Endothelial cell of umbilical vein (primary cell): Measurements from ENCODE around the gene NUDC. TPM values are rescaled to one million over a fixed set of nuclear protein-coding genes. Genes with fewer than 3 reads are reported as not detected.

Experiments used
- BruUV-seq: library from RNA; stranded (reverse); fragments of 400-500 nt; replicated peaks from 2 replicates; lab custom pipeline; 2021; lab: Mats Ljungman, UMichigan
- CTCF ChIA-PET: fragments of 300-600, 350-600 bp; sonication (Branson Sonifier 250); formaldehyde crosslinking; loops from one replicate; lab custom pipeline; 2021; ENCODE audit warnings: antibody characterized with exemption, inconsistent platforms; lab: Charles Lee
- POLR2A ChIA-PET: fragments of 300-600, 350-600 bp; sonication (Branson Sonifier 250); formaldehyde crosslinking; loops from one replicate; lab custom pipeline; 2021; ENCODE audit warnings: antibody characterized with exemption, inconsistent platforms; lab: Charles Lee
- DNase-seq: peaks from one replicate; pipeline ENCODE4 v3.0.0-alpha.2; 2011; ENCODE audit warnings: low read depth, low spot score
- FAIRE-seq: peaks from 2 replicates; lab custom pipeline; 2011; peaks lifted over from hg19 to GRCh38; lab: Jason Lieb, UNC
- H2AFZ ChIP-seq: 2 replicates; pipeline ENCODE4 v1.6.0; 2012; ENCODE audit warnings: low read depth, low read length, control low read depth, inconsistent platforms
- H3K27ac ChIP-seq: 2 replicates; pipeline ENCODE4 v1.5.1; 2011; ENCODE audit warnings: low read depth, mild to moderate bottlenecking, control low read depth, low read length, moderate library complexity; ENCODE audit not compliant: insufficient read depth
- H3K27me3 ChIP-seq, 2 experiments: 2 replicates each; pipeline versions ENCODE4 v1.6.0 to v1.6.1; 2011; ENCODE audit warnings: low read length in 2 of 2, mixed read lengths in 1 of 2; ENCODE audit not compliant: control insufficient read depth in 2 of 2, insufficient read depth in 2 of 2
- H3K36me3 ChIP-seq, 2 experiments: 2 replicates in 1 of 2; 3 replicates in 1 of 2; pipeline ENCODE4 v1.5.1; 2011; ENCODE audit warnings: low read length in 2 of 2, mild to moderate bottlenecking in 1 of 2, moderate library complexity in 1 of 2; ENCODE audit not compliant: control insufficient read depth in 2 of 2, insufficient read depth in 2 of 2; ENCODE audit errors: extremely low read depth in 1 of 2
- H3K4me1 ChIP-seq: 3 replicates; pipeline ENCODE4 v1.5.1; 2011; ENCODE audit warnings: mild to moderate bottlenecking, low read length; ENCODE audit not compliant: control insufficient read depth, insufficient read depth; ENCODE audit errors: extremely low read depth
- H3K4me2 ChIP-seq: 2 replicates; pipeline ENCODE4 v1.6.1; 2011; ENCODE audit warnings: low read length, control low read depth, mixed read lengths; ENCODE audit not compliant: insufficient read depth
- H3K4me3 ChIP-seq, 3 experiments: fragments of 200-600 bp in 1 of 3; sonication (generic), shearing (Covaris generic) in 1 of 3; replicated peaks in 1 of 3; 2 replicates each; pipeline ENCODE4 v1.5.1; 2011 to 2016; ENCODE audit warnings: control low read depth in 3 of 3, low read length in 3 of 3, mild to moderate bottlenecking in 2 of 3, inconsistent platforms in 1 of 3, low read depth in 1 of 3, moderate library complexity in 1 of 3; ENCODE audit not compliant: insufficient read depth in 1 of 3
- H3K79me2 ChIP-seq: 2 replicates; pipeline ENCODE4 v1.6.0; 2012; ENCODE audit warnings: low read length, inconsistent platforms; ENCODE audit not compliant: control insufficient read depth, insufficient read depth
- H3K9ac ChIP-seq: replicated peaks from 2 replicates; pipeline ENCODE3; 2011; ENCODE audit warnings: low read length, control low read depth; ENCODE audit not compliant: insufficient read depth; ENCODE audit errors: extremely low read depth
- H3K9me1 ChIP-seq: replicated peaks from 3 replicates; pipeline ENCODE4 v1.6.0; 2011; ENCODE audit warnings: mild to moderate bottlenecking, low read length; ENCODE audit not compliant: control insufficient read depth, insufficient read depth; ENCODE audit errors: extremely low read depth
- H3K9me3 ChIP-seq: replicated peaks from 2 replicates; pipeline ENCODE4 v1.5.1; 2012; ENCODE audit warnings: low read length, inconsistent platforms; ENCODE audit not compliant: control insufficient read depth, insufficient read depth
- H4K20me1 ChIP-seq: replicated peaks from 2 replicates; pipeline ENCODE3; 2011; ENCODE audit warnings: mild to moderate bottlenecking, low read length; ENCODE audit not compliant: control insufficient read depth, insufficient read depth; ENCODE audit errors: extremely low read depth
- EZH2 ChIP-seq: IDR thresholded peaks from 2 replicates; pipeline ENCODE4 v1.6.1; 2012; ENCODE audit warnings: borderline replicate concordance, low read depth, mild to moderate bottlenecking, moderate library complexity, low read length, inconsistent platforms; ENCODE audit not compliant: severe bottlenecking
- FOS ChIP-seq: IDR thresholded peaks from 2 replicates; pipeline ENCODE4 v1.6.1; 2011; ENCODE audit warnings: mild to moderate bottlenecking, low read length, moderate library complexity, borderline replicate concordance; ENCODE audit not compliant: insufficient read depth
- GATA2 ChIP-seq: IDR thresholded peaks from 2 replicates; pipeline ENCODE4 v1.7.0; 2011; ENCODE audit warnings: low read depth, mild to moderate bottlenecking, moderate library complexity, mixed read lengths, low read length; ENCODE audit not compliant: insufficient read length, insufficient read depth
- JUN ChIP-seq: IDR thresholded peaks from 2 replicates; pipeline ENCODE4 v1.6.1; 2011; ENCODE audit warnings: borderline replicate concordance, low read depth; ENCODE audit not compliant: insufficient read length, insufficient read depth
- MYC ChIP-seq: IDR thresholded peaks from one replicate; pipeline ENCODE4 v1.6.1; 2011; ENCODE audit warnings: mild to moderate bottlenecking, low read depth, low read length
- POLR2A ChIP-seq: IDR thresholded peaks from 2 replicates; pipeline ENCODE4 v1.6.1; 2012; ENCODE audit warnings: low read depth, mild to moderate bottlenecking, control low read depth, low read length
- POLR2AphosphoS5 ChIP-seq: IDR thresholded peaks from 2 replicates; pipeline ENCODE4 v1.6.1; 2012; ENCODE audit warnings: low read depth, mild to moderate bottlenecking, control low read depth, low read length, moderate library complexity; ENCODE audit not compliant: insufficient read depth
- dilution Hi-C: fragments of 300-500 bp; cut with MboI; formaldehyde crosslinking; loops from one replicate; pipeline ENCODE4 v1.15.0; 2019; ENCODE audit warnings: low sequenced_read_pairs; ENCODE audit not compliant: extremely low pct_ligation_motif_present
- intact Hi-C: fragments of 100-400 bp; cut with micrococcal nuclease; formaldehyde crosslinking; loops from one replicate; pipeline ENCODE4 v1.10.0; 2022
- polyA plus RNA-seq, 4 experiments: library from polyadenylated mRNA; depleted of rRNA in 3 of 4; stranded (reverse) in 3 of 4; unstranded in 1 of 4; fragments of >200 nt; gene quantifications; 2 replicates each; pipeline versions ENCODE4 v1.2.1 to v1.2.3, GENCODE V29; 2011 to 2012; ENCODE audit warnings: missing spikeins in 1 of 4
- total RNA-seq: library from RNA; stranded (reverse); gene quantifications from 2 replicates; pipeline ENCODE4 v1.2.3, GENCODE V29; 2021
- TF ChIP-seq, protein P1 (sequence below): IDR thresholded peaks from 2 replicates; pipeline ENCODE4 v1.6.1; 2011; ENCODE audit not compliant: insufficient read depth, insufficient read length
- TF ChIP-seq, protein P2 (sequence below), 2 donors: IDR thresholded peaks; 1 replicate in 1 of 2; 2 replicates in 1 of 2; pipeline ENCODE4 v1.5.1; 2011; ENCODE audit warnings: low read length in 2 of 2, mild to moderate bottlenecking in 2 of 2, moderate library complexity in 2 of 2, control low read depth in 1 of 2, inconsistent platforms in 1 of 2, low read depth in 1 of 2; ENCODE audit not compliant: insufficient read depth in 1 of 2; ENCODE audit errors: extremely low read depth in 1 of 2

The NUDC gene
- total and polyA plus RNA-seq, 2 donors (not counting 3 experiments of a cell fraction or from before 2014, with no cell fraction given), result 42.5 to 102 TPM

GRCh38 chr1:26984291-26984690 is 62.7 kb downstream of the NUDC start:
- ChIA-PET CTCF (interaction anchor here (3.1 kb wide), 1 partner anchor 17 kb away, joined by 12 read pairs; no protein-coding TSS in a partner anchor), POLR2A (no interaction called here)
- no peaks in the 10 kb centered on the region for H3K79me2 ChIP-seq
- H3K36me3 ChIP-seq, result no peaks in the 10 kb centered on the region
- no peak overlapping the region for H2AFZ ChIP-seq
- H4K20me1 ChIP-seq, result no peaks in the 10 kb centered on the region
- no peak overlapping the region for H3K9ac ChIP-seq
- H3K27me3 ChIP-seq, result peaks cover 2 to 10% of the 10 kb centered on the region in 2 experiments
- no peak for FAIRE-seq
- H3K9me1 ChIP-seq, result no peaks in the 10 kb centered on the region
- no peak overlapping the region for H3K4me3 ChIP-seq
- no peak for DNase-seq
- H3K9me3 ChIP-seq, result no peaks in the 10 kb centered on the region
- dilution Hi-C loops, result no loop called here
- no peaks in the 10 kb centered on the region for H3K4me1 ChIP-seq
- H3K27ac ChIP-seq, result no peak overlapping the region
- TF ChIP-seq FOS, result no peak
- TF ChIP-seq, protein P1, sequence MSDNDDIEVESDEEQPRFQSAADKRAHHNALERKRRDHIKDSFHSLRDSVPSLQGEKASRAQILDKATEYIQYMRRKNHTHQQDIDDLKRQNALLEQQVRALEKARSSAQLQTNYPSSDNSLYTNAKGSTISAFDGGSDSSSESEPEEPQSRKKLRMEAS, result no peak
- no peak for TF ChIP-seq MYC
- no peak for TF ChIP-seq EZH2
- TF ChIP-seq JUN, result no peak
- TF ChIP-seq POLR2A, result no peak
- no peak for TF ChIP-seq GATA2
- TF ChIP-seq, protein P2, sequence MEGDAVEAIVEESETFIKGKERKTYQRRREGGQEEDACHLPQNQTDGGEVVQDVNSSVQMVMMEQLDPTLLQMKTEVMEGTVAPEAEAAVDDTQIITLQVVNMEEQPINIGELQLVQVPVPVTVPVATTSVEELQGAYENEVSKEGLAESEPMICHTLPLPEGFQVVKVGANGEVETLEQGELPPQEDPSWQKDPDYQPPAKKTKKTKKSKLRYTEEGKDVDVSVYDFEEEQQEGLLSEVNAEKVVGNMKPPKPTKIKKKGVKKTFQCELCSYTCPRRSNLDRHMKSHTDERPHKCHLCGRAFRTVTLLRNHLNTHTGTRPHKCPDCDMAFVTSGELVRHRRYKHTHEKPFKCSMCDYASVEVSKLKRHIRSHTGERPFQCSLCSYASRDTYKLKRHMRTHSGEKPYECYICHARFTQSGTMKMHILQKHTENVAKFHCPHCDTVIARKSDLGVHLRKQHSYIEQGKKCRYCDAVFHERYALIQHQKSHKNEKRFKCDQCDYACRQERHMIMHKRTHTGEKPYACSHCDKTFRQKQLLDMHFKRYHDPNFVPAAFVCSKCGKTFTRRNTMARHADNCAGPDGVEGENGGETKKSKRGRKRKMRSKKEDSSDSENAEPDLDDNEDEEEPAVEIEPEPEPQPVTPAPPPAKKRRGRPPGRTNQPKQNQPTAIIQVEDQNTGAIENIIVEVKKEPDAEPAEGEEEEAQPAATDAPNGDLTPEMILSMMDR (IDR thresholded peaks at IDR 0.05; ENCODE audit: extremely low read depth in 1 of 2, insufficient read depth in 1 of 2, low read depth in 1 of 2, low read length in 2 of 2), result no peak
- TF ChIP-seq POLR2AphosphoS5, result no peak
- intact Hi-C loops, result no loop called here
- BruUV-seq, result no TSS peak
- no peak overlapping the region for H3K4me2 ChIP-seq
